GM21737 (cell line): ENCODE data around the gene DPP6.

Experiments used
- ATAC-seq: cut with Tn5 transposase; IDR thresholded peaks from one replicate; pipeline ENCODE4 v1.9.1; 2021; ENCODE audit warnings: mild to moderate bottlenecking, moderate library complexity; ENCODE audit not compliant: unreplicated experiment

Gene DPP6

DNA sequence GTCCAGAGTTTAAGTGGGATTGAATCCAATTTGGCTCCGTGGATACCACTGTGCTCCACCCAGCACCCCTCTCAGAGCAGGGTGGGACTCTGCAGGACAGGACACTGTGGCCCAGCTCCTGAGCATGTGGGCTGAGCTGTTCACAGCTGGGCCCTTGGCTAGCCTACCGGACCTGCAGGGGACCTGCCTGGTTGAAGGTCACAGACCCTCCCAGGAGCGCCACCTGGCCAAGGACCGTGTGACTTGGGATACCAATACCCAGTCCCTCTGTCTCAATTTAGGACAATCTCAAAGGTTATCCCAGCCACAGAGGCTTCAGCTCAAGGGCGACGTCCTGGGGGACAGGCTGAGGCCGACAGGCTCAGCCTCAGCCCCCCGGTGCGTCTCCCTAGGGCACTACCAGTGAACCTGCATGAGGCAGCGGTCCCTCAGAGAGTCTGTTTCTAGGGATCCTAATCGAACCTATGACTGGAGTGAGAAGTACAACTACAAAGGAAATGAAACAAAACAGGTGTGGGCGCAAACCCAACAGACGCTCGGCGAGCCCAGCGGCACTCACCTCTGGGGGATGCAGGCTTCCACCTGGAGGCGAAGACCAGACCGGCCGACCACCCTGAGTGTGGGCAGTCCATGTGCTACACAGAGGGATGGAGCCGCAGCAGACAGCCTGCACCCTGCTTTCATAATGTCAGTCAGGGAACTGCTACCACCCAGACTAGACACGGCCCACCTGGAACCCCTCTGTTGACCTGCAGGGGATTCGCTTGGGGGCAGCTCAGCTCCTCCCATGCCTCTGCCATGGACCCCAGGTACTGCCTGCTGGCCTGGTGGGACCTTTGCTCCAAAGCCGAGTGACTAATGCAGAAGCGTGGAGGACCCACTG lies 847.0 kb downstream of the DPP6 start:
- ATAC-seq = no peak

DNA sequence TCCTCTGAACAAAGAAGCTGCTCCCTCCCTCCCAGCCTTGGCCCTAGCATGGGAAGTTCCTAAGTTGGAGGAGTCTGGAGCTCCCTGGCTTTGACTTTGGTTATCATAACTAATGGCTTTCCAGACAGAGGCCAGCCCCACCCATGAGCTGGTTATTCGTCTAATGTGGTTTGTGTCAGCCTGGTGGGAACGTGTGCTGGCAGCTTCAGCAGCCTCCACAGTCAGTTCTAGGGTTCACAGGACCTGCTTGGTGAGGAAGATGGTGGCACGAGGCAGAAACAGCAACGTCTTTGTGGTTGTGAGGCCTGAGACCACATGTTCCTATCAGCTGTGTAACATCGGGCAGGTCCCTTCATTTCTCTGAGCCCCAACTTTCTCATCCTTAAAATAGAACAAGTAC lies 847.7 kb downstream of the DPP6 start:
- no peak for ATAC-seq

- no peak for ATAC-seq
Measured at GRCh38 chr7:154902600-154903082, 850.4 kb downstream of the DPP6 start.

DNA sequence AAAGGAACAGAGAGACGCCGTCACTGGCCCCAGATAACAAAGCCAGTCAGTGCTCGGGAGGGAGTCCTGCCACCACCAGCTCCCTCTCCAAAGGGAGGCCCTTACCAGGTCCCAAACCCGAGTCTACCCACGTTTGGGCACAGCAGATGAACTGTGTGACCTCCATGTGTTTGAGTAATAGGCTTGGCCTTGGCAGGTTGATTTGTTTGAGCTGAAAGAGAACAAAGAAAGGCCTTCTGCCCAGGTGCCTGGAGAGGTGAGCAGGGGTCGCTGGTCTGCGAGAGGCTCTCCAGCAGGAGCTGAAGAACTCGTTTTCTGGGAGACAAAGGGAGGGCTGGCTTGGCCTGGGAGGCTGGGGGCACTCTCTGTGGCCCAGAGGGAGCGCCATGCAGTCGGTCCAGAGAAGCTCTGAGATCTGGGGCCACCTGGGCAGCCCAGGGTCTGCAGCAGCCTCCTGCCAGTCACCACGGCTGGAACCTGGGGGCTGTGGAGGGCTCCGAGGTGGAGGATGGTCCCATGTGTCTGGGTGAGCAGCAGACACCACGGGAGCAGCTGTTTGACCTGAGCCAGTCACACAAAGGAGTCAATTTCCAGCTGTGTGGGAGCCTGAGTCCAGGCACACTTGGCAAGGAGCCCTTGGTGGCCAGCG lies 851.0 kb downstream of the DPP6 start:
- no peak for ATAC-seq

GRCh38 chr7:154905146-154905545 lies 852.9 kb downstream of the DPP6 start:
- ATAC-seq = no peak

- no peak for ATAC-seq
Measured at GRCh38 chr7:154905615-154906014, 853.4 kb downstream of the DPP6 start.

- no peak for ATAC-seq
Measured at GRCh38 chr7:154906201-154906600, 854.0 kb downstream of the DPP6 start.

- ATAC-seq = no peak
Measured at GRCh38 chr7:154906736-154907355, 854.6 kb downstream of the DPP6 start.

- ATAC-seq = no peak
Measured at GRCh38 chr7:154907651-154908620, 855.7 kb downstream of the DPP6 start.

- ATAC-seq = no peak
Measured at GRCh38 chr7:154909241-154910105, 857.3 kb downstream of the DPP6 start.

GRCh38 chr7:154910125-154910524 lies 857.9 kb downstream of the DPP6 start:
- ATAC-seq = no peak

DNA sequence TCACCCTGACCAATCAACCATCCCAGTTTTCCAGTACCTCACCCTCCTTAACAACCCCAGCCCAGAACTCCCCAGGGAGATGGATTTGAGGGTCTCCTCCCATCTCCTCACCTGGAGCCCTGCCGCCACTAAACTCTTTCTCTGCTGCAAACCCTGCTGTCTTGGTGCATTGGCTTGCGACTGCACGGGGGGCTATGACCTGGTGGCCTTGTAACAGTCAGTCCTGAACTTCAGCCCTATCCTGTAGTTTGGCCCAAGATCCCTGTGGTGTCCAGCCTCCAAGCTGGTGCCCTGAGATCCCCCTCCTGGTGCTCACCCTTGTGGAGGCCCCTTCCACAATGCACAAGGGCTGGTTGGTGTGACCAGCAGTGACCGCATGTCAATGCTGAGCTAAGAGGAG lies 858.8 kb downstream of the DPP6 start:
- no peak for ATAC-seq

GRCh38 chr7:154911411-154911810 lies 859.2 kb downstream of the DPP6 start:
- no peak for ATAC-seq

GRCh38 chr7:154911862-154912455 lies 859.8 kb downstream of the DPP6 start:
- no peak for ATAC-seq

DNA sequence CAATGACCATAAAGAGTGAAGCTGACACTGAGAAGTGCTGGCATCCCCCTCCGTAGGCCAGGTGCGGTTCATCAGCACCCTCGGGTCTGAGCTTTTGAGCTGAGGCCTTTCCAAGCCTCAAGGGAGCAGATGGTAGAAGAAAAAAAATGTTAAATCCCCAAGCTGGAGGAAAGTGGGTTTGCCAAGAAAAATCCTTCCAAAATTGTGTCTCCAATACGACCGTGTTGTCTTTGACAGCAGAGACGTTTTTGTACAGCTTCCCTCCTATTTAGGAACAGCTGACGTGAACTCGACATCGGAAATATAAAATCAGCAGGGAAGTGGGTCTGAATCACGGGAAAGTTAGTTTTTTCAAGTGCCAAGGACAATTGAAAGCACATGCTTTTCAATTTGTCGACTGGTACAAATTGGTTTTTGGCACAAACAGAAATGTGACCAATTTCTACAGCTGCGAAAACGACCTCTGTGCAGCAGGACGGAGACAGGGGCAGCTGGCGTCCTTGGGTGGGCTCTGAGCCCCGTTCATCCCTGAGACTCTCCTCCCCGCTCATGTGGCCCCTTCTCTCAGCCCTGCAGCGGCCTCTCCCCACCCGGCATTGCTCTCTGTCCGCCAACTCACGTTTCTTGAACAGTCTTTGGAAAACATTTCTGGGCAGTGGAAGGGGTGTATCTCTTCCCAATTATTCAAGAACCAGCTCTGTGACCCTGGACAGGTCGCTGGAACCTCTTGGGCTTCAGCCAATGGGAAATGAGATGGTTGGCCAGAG lies 860.9 kb downstream of the DPP6 start:
- ATAC-seq = no peak

GRCh38 chr7:154913638-154914307 lies 861.6 kb downstream of the DPP6 start:
- ATAC-seq = peak; percentile 93

DNA sequence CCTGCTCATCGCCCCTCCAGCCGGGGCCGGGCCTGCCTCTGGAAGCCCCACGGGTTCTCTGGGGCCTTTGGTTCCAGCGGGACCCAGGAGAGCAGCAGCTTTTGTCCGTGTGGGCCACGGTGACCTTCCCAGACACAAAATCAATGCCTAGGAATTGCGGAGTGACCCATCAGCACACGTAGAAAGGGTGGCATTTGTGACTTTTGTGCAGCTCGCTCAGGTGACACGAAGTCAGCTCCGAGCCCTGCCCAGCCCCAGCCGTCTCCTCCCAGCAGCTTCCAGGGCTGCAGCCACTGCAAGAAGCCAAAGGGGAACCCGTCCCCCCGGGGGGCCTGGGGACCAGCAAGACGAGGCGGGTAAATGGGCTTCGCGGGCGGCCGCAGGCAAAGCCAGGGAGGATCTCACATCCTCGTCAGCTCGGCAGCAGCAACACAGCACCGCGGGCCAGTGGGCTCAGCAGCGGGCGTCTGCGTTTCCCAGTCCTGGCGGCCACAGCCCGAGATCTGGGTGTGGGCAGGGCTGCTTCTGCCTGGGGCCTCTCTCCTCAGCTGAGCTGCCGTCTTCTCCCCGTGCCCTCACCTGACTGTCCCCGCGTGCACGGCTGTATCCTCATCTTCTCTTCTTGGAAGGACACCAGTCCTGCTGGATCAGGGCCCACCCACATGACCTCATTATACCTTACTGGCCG lies 862.3 kb downstream of the DPP6 start:
- no peak for ATAC-seq
